Activated CD4-positive, CD25-positive, alpha-beta regulatory T cell (primary cell): ENCODE results near the gene DNASE2B.

Experiments
- DNase-seq, 4 experiments: peaks; one replicate each; lab custom pipeline; 2025; lab: John Stamatoyannopoulos, UW

DNASE2B gene

GRCh38 chr1:84398175-84399155 lies at the start of gene DNASE2B:
DNASE2B (plus strand) TSS chr1:84398484; CDS start chr1:84398565, 81 bp downstream.
- no peak for DNase-seq

DNA sequence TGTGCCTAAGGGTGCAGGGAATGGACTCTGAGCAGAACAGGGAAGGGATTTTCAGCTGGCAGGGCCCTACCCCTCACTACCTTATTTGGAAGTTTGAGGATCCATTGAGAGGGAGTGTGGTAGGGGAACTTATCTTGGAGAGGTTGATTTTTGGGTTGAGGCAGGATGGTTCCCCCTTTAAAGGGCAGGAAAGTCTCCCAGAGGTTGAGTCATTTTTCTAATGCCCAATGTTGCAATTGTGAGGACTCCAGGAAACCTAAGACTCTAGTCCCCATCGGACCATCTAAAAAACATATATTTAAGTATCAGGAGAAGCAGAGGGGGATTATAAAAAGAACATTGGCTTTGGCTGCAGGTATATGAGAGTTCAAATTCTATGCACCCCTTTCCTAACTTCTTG lies 49.5 kb upstream of the DNASE2B start:
- DNase-seq = no peak

- no peak for DNase-seq
Measured at GRCh38 chr1:84350104-84350503, 48.2 kb upstream of the DNASE2B start.

DNA sequence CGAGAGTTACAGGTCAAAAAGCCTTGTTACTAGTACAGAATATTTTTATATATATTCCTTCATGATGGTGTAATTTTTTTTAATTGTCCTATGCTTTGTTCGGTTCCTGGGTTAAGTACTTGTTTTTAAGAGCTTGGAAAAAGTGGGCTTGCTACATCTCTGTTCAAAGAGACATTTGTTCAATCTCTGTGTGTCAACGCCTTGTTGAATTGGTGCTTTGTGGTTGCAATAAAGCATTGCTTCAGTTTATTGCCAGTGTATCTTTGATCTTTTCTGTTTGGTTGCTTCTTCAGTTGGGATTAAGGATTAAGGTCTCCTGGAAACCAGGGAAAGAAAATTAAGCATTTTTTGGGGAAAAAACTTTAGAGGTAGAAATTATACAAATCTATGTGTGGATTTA lies 47.7 kb upstream of the DNASE2B start:
- DNase-seq = no peak

- DNase-seq = no peak
Measured at GRCh38 chr1:84352298-84353106, 45.8 kb upstream of the DNASE2B start.

- no peak for DNase-seq
Measured at GRCh38 chr1:84353695-84354094, 44.6 kb upstream of the DNASE2B start.

DNA sequence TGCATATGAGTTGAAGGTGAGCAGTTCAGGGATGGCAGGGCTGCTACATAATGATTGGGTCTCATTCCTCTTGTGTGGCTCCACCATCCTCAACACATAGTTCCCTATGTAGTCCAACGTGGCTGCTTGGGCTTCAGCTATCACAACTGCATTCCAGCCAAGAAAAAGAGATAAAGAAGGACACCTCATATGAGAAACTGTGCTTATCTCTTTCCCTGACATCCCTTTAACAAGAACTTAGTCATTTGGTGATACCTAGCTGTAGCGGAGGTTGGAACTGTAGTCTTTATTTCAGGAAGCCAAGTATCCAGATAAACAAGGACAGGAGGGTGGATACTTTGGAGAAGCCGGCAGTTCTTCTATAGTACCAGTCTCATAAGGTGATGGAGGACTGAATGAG lies 42.7 kb upstream of the DNASE2B start:
- DNase-seq = no peak

GRCh38 chr1:84356881-84357280 lies 41.4 kb upstream of the DNASE2B start:
- DNase-seq = no peak

GRCh38 chr1:84358695-84359094 lies 39.6 kb upstream of the DNASE2B start:
- DNase-seq = no peak

GRCh38 chr1:84360316-84360715 lies 38.0 kb upstream of the DNASE2B start:
- DNase-seq = no peak

DNA sequence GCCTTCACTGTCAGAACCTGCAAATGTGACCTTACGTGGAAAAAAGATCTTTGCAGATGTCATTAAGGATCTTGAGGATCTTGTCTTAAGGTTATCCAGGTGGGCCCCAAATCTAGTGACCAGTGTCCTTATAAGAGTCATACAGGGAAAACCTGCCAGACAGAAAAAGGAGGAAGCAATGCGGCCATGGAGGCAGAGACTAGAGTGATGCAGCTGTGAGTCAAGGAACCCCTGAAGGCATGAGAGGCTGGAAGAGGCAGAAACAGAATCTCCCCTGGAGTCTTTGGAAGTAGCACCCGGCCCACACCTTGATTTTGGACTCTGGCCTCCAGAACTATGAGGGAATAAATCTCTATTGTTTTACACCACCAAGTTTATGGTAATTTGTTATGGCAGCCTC lies 36.5 kb upstream of the DNASE2B start:
- DNase-seq = no peak

GRCh38 chr1:84363019-84363418 lies 35.3 kb upstream of the DNASE2B start:
- DNase-seq = no peak

GRCh38 chr1:84363622-84364021 lies 34.7 kb upstream of the DNASE2B start:
- DNase-seq = no peak

DNA sequence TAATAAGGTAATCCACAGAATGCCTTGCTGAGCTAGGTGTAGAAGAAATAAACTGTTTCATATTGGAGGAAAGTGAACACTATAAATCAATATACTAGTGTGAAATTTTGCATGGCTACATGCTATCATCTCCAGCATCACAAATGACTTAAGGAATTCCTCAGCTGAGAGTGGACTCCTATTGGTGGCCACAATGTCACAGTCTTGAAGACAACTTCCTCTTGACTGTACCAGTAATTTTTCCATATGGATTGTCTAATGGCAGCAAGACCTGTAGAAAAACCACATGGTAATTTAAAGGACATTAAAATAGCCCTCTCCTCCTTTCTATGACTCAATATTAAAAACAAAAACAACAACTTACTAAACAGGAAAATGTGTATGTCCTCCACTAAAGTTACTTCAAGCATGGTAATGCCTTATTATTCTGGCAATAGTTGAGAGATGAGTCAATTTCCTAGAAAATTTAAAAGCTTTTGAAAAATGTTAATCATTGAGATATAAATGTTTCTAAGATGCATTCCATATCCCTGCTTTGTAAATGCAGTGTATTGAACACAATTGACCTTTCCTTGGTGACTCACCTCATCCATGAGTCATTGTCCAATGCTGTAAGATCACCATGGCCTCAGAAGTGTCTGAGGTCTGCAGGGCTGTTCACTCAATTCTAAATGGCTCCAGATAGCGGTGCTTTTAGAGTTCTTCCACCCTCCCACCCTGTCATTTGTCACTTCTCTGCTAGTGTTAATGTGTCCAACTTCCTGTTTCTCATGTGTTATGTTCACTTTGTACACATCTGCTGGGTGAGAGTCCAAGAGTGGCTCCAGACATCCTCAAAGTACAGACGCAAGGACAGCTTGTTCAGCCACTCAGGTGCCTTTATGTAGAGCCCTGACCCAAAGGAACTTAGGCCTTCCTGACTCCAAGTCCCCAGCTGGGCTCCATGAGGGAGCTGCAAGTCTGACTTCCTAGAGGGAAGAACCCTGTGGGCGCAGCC lies 32.8 kb upstream of the DNASE2B start:
- DNase-seq = no peak

GRCh38 chr1:84366786-84367185 lies 31.5 kb upstream of the DNASE2B start:
- DNase-seq = no peak

- no peak for DNase-seq
Measured at GRCh38 chr1:84367219-84367618, 31.1 kb upstream of the DNASE2B start.

DNA sequence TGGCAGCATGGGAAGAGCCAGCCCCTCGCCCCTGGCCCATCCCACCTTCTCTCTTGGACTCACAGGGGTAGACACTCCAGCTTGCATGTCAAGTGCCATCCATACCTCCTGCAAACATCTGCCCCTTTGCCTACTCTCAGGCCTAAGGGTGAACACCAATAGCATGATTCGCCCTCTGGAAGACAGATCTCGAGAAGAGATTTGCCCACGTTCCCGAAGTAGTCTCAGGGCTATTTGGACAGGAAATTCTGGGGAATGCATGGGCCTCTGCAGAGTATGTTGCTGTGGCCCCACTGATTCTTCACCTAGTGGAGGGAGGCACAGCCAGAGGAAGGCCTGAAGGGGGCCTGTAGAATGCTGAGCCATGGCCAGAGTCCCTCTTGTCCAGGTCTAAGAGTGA lies 29.8 kb upstream of the DNASE2B start:
- DNase-seq = no peak

GRCh38 chr1:84370266-84370665 lies 28.0 kb upstream of the DNASE2B start:
- no peak for DNase-seq

- no peak for DNase-seq
Measured at GRCh38 chr1:84370831-84371394, 27.4 kb upstream of the DNASE2B start.

DNA sequence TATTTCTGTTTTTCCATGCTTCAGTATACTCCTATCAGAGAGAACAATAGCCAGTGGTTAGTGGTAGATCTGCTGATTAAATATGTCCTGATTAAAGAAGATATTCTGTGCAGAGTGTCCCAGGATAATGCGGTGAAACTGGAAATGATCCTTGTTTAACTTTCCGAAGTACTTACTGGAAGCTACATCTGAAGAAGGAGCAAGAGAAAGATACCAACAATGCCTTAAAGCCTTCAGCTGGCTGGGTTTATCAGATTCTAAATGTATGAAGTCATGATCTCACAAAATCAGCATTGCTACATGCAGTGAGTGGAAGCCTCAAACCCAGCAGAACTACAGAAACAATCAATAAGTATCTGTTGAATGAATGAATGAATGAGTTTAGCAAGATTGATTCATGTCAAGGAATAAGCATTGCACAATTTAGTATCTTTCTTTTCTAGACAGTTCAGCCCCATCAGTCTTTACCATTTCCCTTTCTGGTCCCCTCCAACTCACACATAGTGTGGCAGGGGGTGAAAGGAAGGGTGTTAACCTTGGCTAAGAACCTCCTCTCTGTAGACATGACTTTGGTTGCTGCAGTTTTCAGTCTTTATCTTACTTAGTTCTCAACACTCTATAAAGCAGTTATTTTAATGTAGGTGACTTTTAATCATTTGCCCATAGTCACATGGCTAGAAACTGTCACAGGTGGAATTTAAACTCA lies 24.7 kb upstream of the DNASE2B start:
- no peak for DNase-seq
